GM12878 (cell line): ENCODE data around the gene C2orf92. TPM values are rescaled to one million over a fixed set of nuclear protein-coding genes. Genes with fewer than 3 reads are reported as not detected.

Experiments used
- ATF7 ChIP-seq: fragments of 450-650 bp; IDR thresholded peaks from 2 replicates; pipeline ENCODE4 v1.6.1; 2016; ENCODE audit warnings: low read depth, mild to moderate bottlenecking
- BRCA1 ChIP-seq: IDR thresholded peaks from 2 replicates; pipeline ENCODE4 v1.6.1; 2011; ENCODE audit warnings: low read depth, low read length, improper control_type of control experiment
- EGR1 ChIP-seq, 2 experiments: IDR thresholded peaks; 1 replicate in 1 of 2; 2 replicates in 1 of 2; pipeline ENCODE4 v1.6.1; 2011 to 2012; ENCODE audit warnings: low read depth in 2 of 2, low read length in 2 of 2, borderline replicate concordance in 1 of 2, mild to moderate bottlenecking in 1 of 2, moderate library complexity in 1 of 2
- HCFC1 ChIP-seq: fragments of 150-350 bp; IDR thresholded peaks from 2 replicates; pipeline ENCODE4 v1.6.1; 2014; ENCODE audit warnings: low read length
- LARP7 ChIP-seq: fragments of 450-650 bp; IDR thresholded peaks from 2 replicates; pipeline ENCODE4 v1.6.1; 2017; ENCODE audit warnings: mild to moderate bottlenecking
- MEF2A ChIP-seq: IDR thresholded peaks from 2 replicates; pipeline ENCODE4 v1.6.1; 2011; ENCODE audit warnings: low read depth, mild to moderate bottlenecking, low read length, moderate library complexity; ENCODE audit not compliant: insufficient read depth
- MYC ChIP-seq: IDR thresholded peaks from 2 replicates; pipeline ENCODE4 v1.6.1; 2011; ENCODE audit warnings: mild to moderate bottlenecking, low read length, moderate library complexity, inconsistent platforms; ENCODE audit not compliant: insufficient read depth, insufficient replicate concordance, insufficient read length, severe bottlenecking
- NFXL1 ChIP-seq: fragments of 450-650 bp; IDR thresholded peaks from 2 replicates; pipeline ENCODE4 v1.6.1; 2017; ENCODE audit warnings: antibody characterized with exemption, mild to moderate bottlenecking, borderline replicate concordance
- NFYA ChIP-seq: IDR thresholded peaks from 2 replicates; pipeline ENCODE4 v1.6.1; 2011; ENCODE audit warnings: low read depth, mild to moderate bottlenecking, low read length, improper control_type of control experiment, borderline replicate concordance
- NR2C1 ChIP-seq: fragments of 450-650 bp; IDR thresholded peaks from 2 replicates; pipeline ENCODE4 v1.6.1; 2017; ENCODE audit warnings: antibody characterized with exemption, mild to moderate bottlenecking, moderate library complexity
- NRF1 ChIP-seq: conservative IDR thresholded peaks from 2 replicates; pipeline ENCODE4 v1.6.1; 2011; ENCODE audit warnings: mild to moderate bottlenecking, low read depth, low read length, improper control_type of control experiment
- PAX5 ChIP-seq: IDR thresholded peaks from 2 replicates; pipeline ENCODE4 v1.6.1; 2011; ENCODE audit warnings: low read depth, low read length, borderline replicate concordance
- PAX8 ChIP-seq: fragments of 450-650 bp; IDR thresholded peaks from 2 replicates; pipeline ENCODE4 v1.6.1; 2017; ENCODE audit warnings: mild to moderate bottlenecking, moderate library complexity
- POLR2A ChIP-seq: IDR thresholded peaks from 2 replicates; pipeline ENCODE4 v1.6.1; 2011; ENCODE audit warnings: low read depth, mild to moderate bottlenecking, low read length
- POLR2AphosphoS2 ChIP-seq: IDR thresholded peaks from 2 replicates; pipeline ENCODE4 v1.6.1; 2011; ENCODE audit warnings: low read depth, mild to moderate bottlenecking, low read length, improper control_type of control experiment, moderate library complexity
- POLR2AphosphoS5 ChIP-seq: IDR thresholded peaks from 2 replicates; pipeline ENCODE4 v1.6.1; 2011; ENCODE audit warnings: mild to moderate bottlenecking, low read length, inconsistent platforms
- RELA ChIP-seq: fragments of 450-650 bp; IDR thresholded peaks from 2 replicates; pipeline ENCODE4 v1.8.0; 2014; ENCODE audit warnings: borderline replicate concordance; ENCODE audit not compliant: partially characterized antibody
- SMAD1 ChIP-seq: fragments of 450-650 bp; IDR thresholded peaks from 2 replicates; pipeline ENCODE4 v1.6.1; 2018; ENCODE audit warnings: mild to moderate bottlenecking, low read depth; ENCODE audit not compliant: partially characterized antibody
- SUPT20H ChIP-seq: IDR thresholded peaks from 2 replicates; pipeline ENCODE4 v1.6.1; 2011; ENCODE audit warnings: low read depth, mild to moderate bottlenecking, low read length, moderate library complexity, borderline replicate concordance; ENCODE audit not compliant: control insufficient read depth
- ZNF384 ChIP-seq: IDR thresholded peaks from 2 replicates; pipeline ENCODE4 v1.6.1; 2012; ENCODE audit warnings: low read depth, mild to moderate bottlenecking, low read length, improper control_type of control experiment, borderline replicate concordance
- polyA plus RNA-seq, 11 experiments: library from polyadenylated mRNA; depleted of rRNA in 4 of 11; unstranded in 6 of 11; stranded (reverse) in 5 of 11; fragments of >200 nt; fragmentation: Nextera tagmentation in 4 of 11; fragmentation: Illumina TruSeq in 1 of 11; extraction: Ambion mirVana in 4 of 11; extraction: Trizol in 1 of 11; gene quantifications; 1 replicate in 1 of 11; 2 replicates in 10 of 11; pipeline versions ENCODE4 v1.2.1 to v1.2.3, GENCODE V29; 2011 to 2016; ENCODE audit warnings: inconsistent platforms in 2 of 11, missing spikeins in 2 of 11, low read depth in 1 of 11
- total RNA-seq, 4 experiments: library from RNA; depleted of rRNA in 3 of 4; stranded (reverse); fragments of >200 nt in 3 of 4; fragmentation: Illumina TruSeq in 1 of 4; extraction: Trizol in 1 of 4; gene quantifications; 2 replicates each; pipeline versions ENCODE4 v1.2.1 to v1.2.3, GENCODE V29; 2013 to 2021
- TF ChIP-seq, protein P1 (sequence below): fragments of 450-650 bp; IDR thresholded peaks from 2 replicates; pipeline ENCODE4 v1.6.1; 2017; ENCODE audit warnings: borderline replicate concordance
- TF ChIP-seq, protein P2 (sequence below): fragments of 450-650 bp; IDR thresholded peaks from 2 replicates; pipeline ENCODE4 v1.6.1; 2017; ENCODE audit warnings: mild to moderate bottlenecking, low read depth, inconsistent platforms; ENCODE audit not compliant: poor library complexity, severe bottlenecking
- TF ChIP-seq, protein P3 (sequence below): fragments of 450-650 bp; IDR thresholded peaks from 2 replicates; pipeline ENCODE4 v1.6.1; 2017; ENCODE audit warnings: mild to moderate bottlenecking, moderate library complexity

C2orf92 gene
- total and polyA plus RNA-seq, 10 of the 15 experiments (the other 5 are each of a cell fraction or from before 2014, with no cell fraction given), result 0.40 to 10.1 (median 3.7) TPM

DNA sequence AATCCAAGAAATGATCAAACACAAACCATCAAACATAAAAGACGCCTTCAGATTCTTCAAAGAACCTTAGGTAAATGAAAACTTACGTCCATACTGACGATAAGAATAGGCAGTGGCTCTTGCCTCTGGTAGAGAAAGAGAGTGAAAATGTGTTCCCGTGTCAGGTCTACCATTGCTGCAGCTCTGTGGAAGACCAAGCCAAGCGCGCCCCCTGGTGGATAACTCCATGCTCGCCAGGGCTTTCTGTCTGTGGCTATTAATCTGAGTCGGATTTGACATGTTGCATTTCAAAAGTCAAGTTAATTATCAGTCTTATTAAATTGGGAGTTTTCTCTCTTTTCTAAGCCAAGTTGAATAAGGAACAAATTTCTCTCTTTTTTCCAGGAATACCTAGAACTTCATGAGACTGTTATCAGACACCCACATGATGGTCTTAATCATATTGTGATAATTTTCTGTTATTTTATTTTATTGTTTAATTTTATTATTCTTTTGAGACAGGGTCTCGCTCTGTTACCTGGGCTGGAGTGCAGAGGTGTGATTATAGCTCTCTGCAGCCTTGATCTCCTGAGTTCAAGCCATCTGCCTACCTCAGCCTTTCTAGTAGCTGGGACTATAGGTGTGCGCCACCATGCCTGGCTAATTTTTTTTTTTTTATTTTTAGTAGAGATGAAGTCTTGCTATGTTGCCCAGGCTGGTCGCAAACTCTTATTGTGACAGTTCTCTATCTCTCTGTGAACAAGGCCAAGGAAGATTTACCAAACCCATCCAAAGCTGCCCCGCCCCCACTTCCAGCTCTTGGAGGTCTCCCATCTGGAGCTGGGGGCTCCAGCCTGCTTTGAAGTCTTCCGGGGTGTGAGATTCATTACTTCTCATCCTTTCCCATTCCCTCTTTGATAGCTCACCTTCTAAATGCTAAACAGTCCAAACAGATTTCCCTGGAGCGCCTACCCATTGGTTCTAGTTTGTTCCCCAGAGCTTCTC is 28.0 kb downstream of the C2orf92 start (continued):
- 0 out of 2 replicates have a peak, but pooled peaks have one; percentile 30 for TF ChIP-seq LARP7
- no peak for TF ChIP-seq POLR2A
- TF ChIP-seq NR2C1, result no peak
- TF ChIP-seq MYC, result no peak
- no peak for TF ChIP-seq MEF2A
- TF ChIP-seq POLR2AphosphoS2, result no peak
- TF ChIP-seq, protein P1, sequence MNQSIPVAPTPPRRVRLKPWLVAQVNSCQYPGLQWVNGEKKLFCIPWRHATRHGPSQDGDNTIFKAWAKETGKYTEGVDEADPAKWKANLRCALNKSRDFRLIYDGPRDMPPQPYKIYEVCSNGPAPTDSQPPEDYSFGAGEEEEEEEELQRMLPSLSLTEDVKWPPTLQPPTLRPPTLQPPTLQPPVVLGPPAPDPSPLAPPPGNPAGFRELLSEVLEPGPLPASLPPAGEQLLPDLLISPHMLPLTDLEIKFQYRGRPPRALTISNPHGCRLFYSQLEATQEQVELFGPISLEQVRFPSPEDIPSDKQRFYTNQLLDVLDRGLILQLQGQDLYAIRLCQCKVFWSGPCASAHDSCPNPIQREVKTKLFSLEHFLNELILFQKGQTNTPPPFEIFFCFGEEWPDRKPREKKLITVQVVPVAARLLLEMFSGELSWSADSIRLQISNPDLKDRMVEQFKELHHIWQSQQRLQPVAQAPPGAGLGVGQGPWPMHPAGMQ, result no peak
- no peak for TF ChIP-seq PAX5
- TF ChIP-seq PAX8, result no peak
- TF ChIP-seq NFYA, result no peak
- no peak for TF ChIP-seq ATF7
- no peak for TF ChIP-seq NRF1
- TF ChIP-seq ZNF384, result no peak
- no peak for TF ChIP-seq EGR1 (IDR thresholded peaks at IDR 0.05; ENCODE audit: borderline replicate concordance in 1 of 2, low read depth in 2 of 2, low read length in 2 of 2)
- TF ChIP-seq RELA, result peak; percentile 57
- TF ChIP-seq NFXL1, result no peak
- TF ChIP-seq, protein P2, sequence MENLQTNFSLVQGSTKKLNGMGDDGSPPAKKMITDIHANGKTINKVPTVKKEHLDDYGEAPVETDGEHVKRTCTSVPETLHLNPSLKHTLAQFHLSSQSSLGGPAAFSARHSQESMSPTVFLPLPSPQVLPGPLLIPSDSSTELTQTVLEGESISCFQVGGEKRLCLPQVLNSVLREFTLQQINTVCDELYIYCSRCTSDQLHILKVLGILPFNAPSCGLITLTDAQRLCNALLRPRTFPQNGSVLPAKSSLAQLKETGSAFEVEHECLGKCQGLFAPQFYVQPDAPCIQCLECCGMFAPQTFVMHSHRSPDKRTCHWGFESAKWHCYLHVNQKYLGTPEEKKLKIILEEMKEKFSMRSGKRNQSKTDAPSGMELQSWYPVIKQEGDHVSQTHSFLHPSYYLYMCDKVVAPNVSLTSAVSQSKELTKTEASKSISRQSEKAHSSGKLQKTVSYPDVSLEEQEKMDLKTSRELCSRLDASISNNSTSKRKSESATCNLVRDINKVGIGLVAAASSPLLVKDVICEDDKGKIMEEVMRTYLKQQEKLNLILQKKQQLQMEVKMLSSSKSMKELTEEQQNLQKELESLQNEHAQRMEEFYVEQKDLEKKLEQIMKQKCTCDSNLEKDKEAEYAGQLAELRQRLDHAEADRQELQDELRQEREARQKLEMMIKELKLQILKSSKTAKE, result peak; percentile 67
- TF ChIP-seq POLR2AphosphoS5, result no peak
- TF ChIP-seq SUPT20H, result no peak
- TF ChIP-seq HCFC1, result no peak
- TF ChIP-seq SMAD1, result no peak
- TF ChIP-seq BRCA1, result no peak
- TF ChIP-seq, protein P3, sequence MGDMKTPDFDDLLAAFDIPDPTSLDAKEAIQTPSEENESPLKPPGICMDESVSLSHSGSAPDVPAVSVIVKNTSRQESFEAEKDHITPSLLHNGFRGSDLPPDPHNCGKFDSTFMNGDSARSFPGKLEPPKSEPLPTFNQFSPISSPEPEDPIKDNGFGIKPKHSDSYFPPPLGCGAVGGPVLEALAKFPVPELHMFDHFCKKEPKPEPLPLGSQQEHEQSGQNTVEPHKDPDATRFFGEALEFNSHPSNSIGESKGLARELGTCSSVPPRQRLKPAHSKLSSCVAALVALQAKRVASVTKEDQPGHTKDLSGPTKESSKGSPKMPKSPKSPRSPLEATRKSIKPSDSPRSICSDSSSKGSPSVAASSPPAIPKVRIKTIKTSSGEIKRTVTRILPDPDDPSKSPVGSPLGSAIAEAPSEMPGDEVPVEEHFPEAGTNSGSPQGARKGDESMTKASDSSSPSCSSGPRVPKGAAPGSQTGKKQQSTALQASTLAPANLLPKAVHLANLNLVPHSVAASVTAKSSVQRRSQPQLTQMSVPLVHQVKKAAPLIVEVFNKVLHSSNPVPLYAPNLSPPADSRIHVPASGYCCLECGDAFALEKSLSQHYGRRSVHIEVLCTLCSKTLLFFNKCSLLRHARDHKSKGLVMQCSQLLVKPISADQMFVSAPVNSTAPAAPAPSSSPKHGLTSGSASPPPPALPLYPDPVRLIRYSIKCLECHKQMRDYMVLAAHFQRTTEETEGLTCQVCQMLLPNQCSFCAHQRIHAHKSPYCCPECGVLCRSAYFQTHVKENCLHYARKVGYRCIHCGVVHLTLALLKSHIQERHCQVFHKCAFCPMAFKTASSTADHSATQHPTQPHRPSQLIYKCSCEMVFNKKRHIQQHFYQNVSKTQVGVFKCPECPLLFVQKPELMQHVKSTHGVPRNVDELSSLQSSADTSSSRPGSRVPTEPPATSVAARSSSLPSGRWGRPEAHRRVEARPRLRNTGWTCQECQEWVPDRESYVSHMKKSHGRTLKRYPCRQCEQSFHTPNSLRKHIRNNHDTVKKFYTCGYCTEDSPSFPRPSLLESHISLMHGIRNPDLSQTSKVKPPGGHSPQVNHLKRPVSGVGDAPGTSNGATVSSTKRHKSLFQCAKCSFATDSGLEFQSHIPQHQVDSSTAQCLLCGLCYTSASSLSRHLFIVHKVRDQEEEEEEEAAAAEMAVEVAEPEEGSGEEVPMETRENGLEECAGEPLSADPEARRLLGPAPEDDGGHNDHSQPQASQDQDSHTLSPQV, result peak; percentile 51; the same call in 1 of the 2 replicates
